HCT116 (cell line): Measurements from ENCODE around the gene LRRFIP1. TPM values are rescaled to one million over a fixed set of nuclear protein-coding genes. Genes with fewer than 3 reads are reported as not detected.

Experiments
- ATAC-seq: fragments of 200-7000 bp; cut with Tn5 transposase; 2 replicates; pipeline ENCODE4 v1.9.1; 2020; ENCODE audit warnings: mild to moderate bottlenecking, moderate library complexity
- BruUV-seq: library from RNA; stranded (reverse); fragments of 400-500 nt; replicated peaks from 2 replicates; lab custom pipeline; 2021; lab: Mats Ljungman, UMichigan
- CTCF ChIA-PET: fragments of 300-600 bp; sonication (Branson Sonifier 250); formaldehyde crosslinking; loops from one replicate; lab custom pipeline; 2021; ENCODE audit warnings: antibody characterized with exemption; lab: Charles Lee
- POLR2A ChIA-PET: fragments of 300-600, 350-600 bp; sonication (Branson Sonifier 250); formaldehyde crosslinking; loops from one replicate; lab custom pipeline; 2021; ENCODE audit warnings: antibody characterized with exemption; lab: Charles Lee
- RAD21 ChIA-PET, 2 experiments: fragments of 300-600 bp; sonication (Branson Sonifier 250); formaldehyde crosslinking; loops; one replicate each; lab custom pipeline; 2023; ENCODE audit warnings: low total read pairs in 2 of 2; ENCODE audit not compliant: uncharacterized antibody in 2 of 2, unreplicated experiment in 2 of 2, low non-redundant PET in 1 of 2; lab: Charles Lee
- DNase-seq: peaks from one replicate; pipeline ENCODE4 v3.0.0-alpha.2; 2010; ENCODE audit warnings: low read depth, low spot score
- H2AFZ ChIP-seq: fragments of 200-600 bp; shearing (Covaris generic), sonication (generic); 2 replicates; pipeline ENCODE4 v1.6.1; 2017; ENCODE audit warnings: low read depth, mixed run types, mixed read lengths, antibody characterized with exemption, low read length; ENCODE audit not compliant: poor library complexity, severe bottlenecking
- H3K27ac ChIP-seq: 2 replicates; pipeline ENCODE4 v1.5.1; 2012; ENCODE audit warnings: low read depth, low read length
- H3K27me3 ChIP-seq: fragments of 200-600 bp; sonication (generic); 2 replicates; pipeline ENCODE4 v1.6.1; 2016; ENCODE audit warnings: mixed run types, low read length, mixed read lengths; ENCODE audit not compliant: insufficient read depth
- H3K36me3 ChIP-seq, 2 experiments: fragments of 200-500 bp in 1 of 2; fragments of 200-600 bp in 1 of 2; sonication (Bioruptor generic) in 1 of 2; sonication (generic) in 1 of 2; 2 replicates each; pipeline versions ENCODE4 v1.5.1 to v1.6.1; 2014 to 2016; ENCODE audit warnings: low read length in 2 of 2, inconsistent platforms in 1 of 2, mixed read lengths in 1 of 2, mixed run types in 1 of 2; ENCODE audit not compliant: insufficient read depth in 2 of 2, control insufficient read depth in 1 of 2
- H3K4me1 ChIP-seq, 2 experiments: fragments of 200-600 bp in 1 of 2; sonication (generic) in 1 of 2; 2 replicates each; pipeline versions ENCODE4 v1.5.1 to v1.6.1; 2012 to 2017; ENCODE audit warnings: low read length in 2 of 2, inconsistent platforms in 1 of 2, mild to moderate bottlenecking in 1 of 2, mixed read lengths in 1 of 2, mixed run types in 1 of 2, moderate library complexity in 1 of 2; ENCODE audit not compliant: insufficient read depth in 2 of 2, control insufficient read depth in 1 of 2
- H3K4me2 ChIP-seq: fragments of 200-600 bp; sonication (generic); 2 replicates; pipeline ENCODE4 v1.6.1; 2017; ENCODE audit warnings: mixed run types, low read length, mixed read lengths
- H3K4me3 ChIP-seq, 2 experiments: fragments of 200-600 bp in 1 of 2; sonication (generic) in 1 of 2; replicated peaks in 1 of 2; 2 replicates each; pipeline ENCODE4 v1.5.1; 2011 to 2016; ENCODE audit warnings: low read length in 2 of 2, control low read depth in 1 of 2, low read depth in 1 of 2, mild to moderate bottlenecking in 1 of 2, mixed read lengths in 1 of 2, mixed run types in 1 of 2
- H3K79me2 ChIP-seq: fragments of 200-600 bp; sonication (generic); 2 replicates; pipeline ENCODE4 v1.6.1; 2017; ENCODE audit warnings: mild to moderate bottlenecking, mixed run types, low read length, moderate library complexity, mixed read lengths; ENCODE audit not compliant: insufficient read depth
- H3K9ac ChIP-seq: fragments of 200-600 bp; sonication (generic); 2 replicates; pipeline ENCODE4 v1.6.1; 2016; ENCODE audit warnings: low read length, mixed read lengths
- H3K9me2 ChIP-seq: fragments of 200-600 bp; sonication (generic), shearing (Covaris generic); 2 replicates; pipeline ENCODE4 v1.6.1; 2017; ENCODE audit warnings: mixed run types, mild to moderate bottlenecking, moderate library complexity; ENCODE audit not compliant: insufficient read depth
- H3K9me3 ChIP-seq, 2 experiments: fragments of 200-500 bp in 1 of 2; fragments of 200-600 bp in 1 of 2; sonication (Bioruptor generic) in 1 of 2; sonication (generic) in 1 of 2; 2 replicates each; pipeline ENCODE4 v1.6.1; 2014 to 2017; ENCODE audit warnings: low read length in 2 of 2, mixed read lengths in 2 of 2, inconsistent platforms in 1 of 2, low read depth in 1 of 2, mild to moderate bottlenecking in 1 of 2, mixed run types in 1 of 2, moderate library complexity in 1 of 2; ENCODE audit not compliant: control insufficient read depth in 1 of 2, insufficient read depth in 1 of 2
- H4K20me1 ChIP-seq: fragments of 200-600 bp; sonication (generic), shearing (Covaris generic); 2 replicates; pipeline ENCODE4 v1.6.1; 2017; ENCODE audit warnings: mixed run types, mild to moderate bottlenecking, moderate library complexity; ENCODE audit not compliant: insufficient read depth
- ATF3 ChIP-seq: IDR thresholded peaks from 2 replicates; pipeline ENCODE4 v1.6.1; 2012
- CBX3 ChIP-seq: IDR thresholded peaks from 2 replicates; pipeline ENCODE4 v1.6.1; 2012; ENCODE audit warnings: low read depth
- CEBPB ChIP-seq: IDR thresholded peaks from 2 replicates; pipeline ENCODE4 v1.6.1; 2012; ENCODE audit warnings: low read depth
- EZH2 ChIP-seq: fragments of 200-600 bp; sonication (generic); IDR thresholded peaks from 2 replicates; pipeline ENCODE4 v1.6.1; 2017; ENCODE audit warnings: antibody characterized with exemption, mixed run types
- EZH2phosphoT487 ChIP-seq: fragments of 200-600 bp; IDR thresholded peaks from 2 replicates; pipeline ENCODE4 v1.6.1; 2018; ENCODE audit warnings: antibody characterized with exemption, borderline replicate concordance
- POLR2A ChIP-seq: IDR thresholded peaks from 2 replicates; pipeline ENCODE4 v1.7.0; 2011; ENCODE audit warnings: borderline replicate concordance; ENCODE audit not compliant: insufficient read depth, insufficient read length; ENCODE audit errors: extremely low read depth
- POLR2AphosphoS5 ChIP-seq: IDR thresholded peaks from 2 replicates; pipeline ENCODE4 v1.6.1; 2011; ENCODE audit warnings: mild to moderate bottlenecking, low read depth, low read length, moderate library complexity
- RAD21 ChIP-seq: IDR thresholded peaks from 2 replicates; pipeline ENCODE4 v1.6.1; 2012; ENCODE audit warnings: low read depth, mild to moderate bottlenecking
- REST ChIP-seq: IDR thresholded peaks from 2 replicates; pipeline ENCODE4 v1.6.1; 2012; ENCODE audit warnings: low read depth
- SIN3A ChIP-seq: IDR thresholded peaks from 2 replicates; pipeline ENCODE4 v1.6.1; 2012; ENCODE audit warnings: low read depth
- SRF ChIP-seq: IDR thresholded peaks from 2 replicates; pipeline ENCODE4 v1.6.1; 2012; ENCODE audit warnings: low read depth
- TCF7L2 ChIP-seq: IDR thresholded peaks from 2 replicates; pipeline ENCODE4 v1.7.0; 2011; ENCODE audit warnings: borderline replicate concordance, inconsistent platforms; ENCODE audit not compliant: insufficient read depth, insufficient read length; ENCODE audit errors: extremely low read depth
- YY1 ChIP-seq: IDR thresholded peaks from 2 replicates; pipeline ENCODE4 v1.6.1; 2011; ENCODE audit warnings: low read length, low read depth, moderate library complexity, mild to moderate bottlenecking; ENCODE audit not compliant: insufficient replicate concordance; ENCODE audit errors: extremely low read depth
- ZBTB33 ChIP-seq: IDR thresholded peaks from 2 replicates; pipeline ENCODE4 v1.6.1; 2011; ENCODE audit warnings: mild to moderate bottlenecking, low read length, moderate library complexity; ENCODE audit not compliant: insufficient replicate concordance; ENCODE audit errors: extremely low read depth
- ZFX ChIP-seq: fragments of 450-650 bp; IDR thresholded peaks from 2 replicates; pipeline ENCODE4 v1.6.1; 2017
- ZNF274 ChIP-seq: fragments of 200-500 bp; sonication (Bioruptor generic); IDR thresholded peaks from 2 replicates; pipeline ENCODE4 v1.6.1; 2014; ENCODE audit warnings: mild to moderate bottlenecking, low read depth, low read length, inconsistent platforms
- intact Hi-C: fragments of 100-400 bp; cut with micrococcal nuclease; formaldehyde crosslinking; loops from 2 replicates; pipeline ENCODE4 v1.10.0; 2022
- total RNA-seq: library from RNA; stranded (reverse); gene quantifications from one replicate; pipeline ENCODE4 v1.2.1, GENCODE V29; 2021; ENCODE audit not compliant: unreplicated experiment
- TF ChIP-seq, protein P1 (sequence below), 3 experiments: fragments of 200-600 bp in 1 of 3; sonication (generic) in 1 of 3; IDR thresholded peaks in 2 of 3; conservative IDR thresholded peaks in 1 of 3; 2 replicates each; pipeline ENCODE4 v1.5.1; 2012 to 2017; ENCODE audit warnings: low read depth in 2 of 3, low read length in 2 of 3, antibody characterized with exemption in 1 of 3, borderline replicate concordance in 1 of 3, control low read depth in 1 of 3, mild to moderate bottlenecking in 1 of 3, mixed read lengths in 1 of 3, mixed run types in 1 of 3, moderate library complexity in 1 of 3; ENCODE audit not compliant: insufficient read depth in 1 of 3

The LRRFIP1 gene
- total RNA-seq, 1 experiment from 2014 or later, result 76.9 TPM

GRCh38 chr2:237653776-237654558 is 26.6 kb downstream of the LRRFIP1 start (continued):
- TF ChIP-seq ZBTB33 (no peak), SIN3A (no peak)
- TF ChIP-seq, all 23 proteins: peak for 0

GRCh38 chr2:237657063-237657462 is 29.7 kb downstream of the LRRFIP1 start:
- Histone ChIP-seq H3K4me1 (no peaks in the 10 kb centered on the region; a peak in 1 of 4 replicates), H3K9me2 (no peaks in the 10 kb centered on the region), H4K20me1 (no peaks in the 10 kb centered on the region), H3K4me3 (no peak overlapping the region), H3K9me3 (no peaks in the 10 kb centered on the region), H3K4me2 (no peak overlapping the region), H3K9ac (no peak overlapping the region), H3K27me3 (no peaks in the 10 kb centered on the region), H3K79me2 (no peaks in the 10 kb centered on the region), H3K36me3 (no peaks in the 10 kb centered on the region), H3K27ac (no peak overlapping the region), H2AFZ (no peak overlapping the region)
- no TSS peak for BruUV-seq
- intact Hi-C loops, result no loop called here
- DNase-seq, result no peak
- TF ChIP-seq ATF3 (no peak), POLR2A (no peak), CEBPB (no peak), RAD21 (no peak), CBX3 (no peak), TCF7L2 (no peak), ZNF274 (no peak), REST (no peak), YY1 (no peak), EZH2phosphoT487 (no peak), SRF (no peak), ZFX (no peak), POLR2AphosphoS5 (no peak), EZH2 (no peak)
- TF ChIP-seq, protein P1, sequence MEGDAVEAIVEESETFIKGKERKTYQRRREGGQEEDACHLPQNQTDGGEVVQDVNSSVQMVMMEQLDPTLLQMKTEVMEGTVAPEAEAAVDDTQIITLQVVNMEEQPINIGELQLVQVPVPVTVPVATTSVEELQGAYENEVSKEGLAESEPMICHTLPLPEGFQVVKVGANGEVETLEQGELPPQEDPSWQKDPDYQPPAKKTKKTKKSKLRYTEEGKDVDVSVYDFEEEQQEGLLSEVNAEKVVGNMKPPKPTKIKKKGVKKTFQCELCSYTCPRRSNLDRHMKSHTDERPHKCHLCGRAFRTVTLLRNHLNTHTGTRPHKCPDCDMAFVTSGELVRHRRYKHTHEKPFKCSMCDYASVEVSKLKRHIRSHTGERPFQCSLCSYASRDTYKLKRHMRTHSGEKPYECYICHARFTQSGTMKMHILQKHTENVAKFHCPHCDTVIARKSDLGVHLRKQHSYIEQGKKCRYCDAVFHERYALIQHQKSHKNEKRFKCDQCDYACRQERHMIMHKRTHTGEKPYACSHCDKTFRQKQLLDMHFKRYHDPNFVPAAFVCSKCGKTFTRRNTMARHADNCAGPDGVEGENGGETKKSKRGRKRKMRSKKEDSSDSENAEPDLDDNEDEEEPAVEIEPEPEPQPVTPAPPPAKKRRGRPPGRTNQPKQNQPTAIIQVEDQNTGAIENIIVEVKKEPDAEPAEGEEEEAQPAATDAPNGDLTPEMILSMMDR (IDR thresholded peaks at IDR 0.05 in 2 of 3, conservative IDR thresholded peaks at IDR 0.05 in 1 of 3; ENCODE audit: borderline replicate concordance in 1 of 3, insufficient read depth in 1 of 3, low read depth in 2 of 3, low read length in 2 of 3), result no peak
- ChIA-PET CTCF (no interaction called here), RAD21 (no interaction called here), POLR2A (no interaction called here)
- ATAC-seq, result no peak
